Measurements from ENCODE around the gene UQCC5. TPM values are rescaled to one million over a fixed set of nuclear protein-coding genes. Genes with fewer than 3 reads are reported as not detected.

Gene UQCC5
- total RNA-seq, 1 donor from 2014 or later: 65.8 TPM

GRCh38 chr3:52509753-52510328 is 26.6 kb upstream of the UQCC5 start:
- no peak overlapping the region for H3K4me3 ChIP-seq
- H3K9me3 ChIP-seq (replicated peaks): no peaks in the 10 kb centered on the region
- peaks cover 4% of the 10 kb centered on the region for H3K36me3 ChIP-seq
- intact Hi-C loops (cut with micrococcal nuclease): no loop called here
- no peak for TF ChIP-seq CTCF (IDR thresholded peaks at IDR 0.05; ENCODE audit: borderline replicate concordance)
- no peaks in the 10 kb centered on the region for H3K27me3 ChIP-seq (ENCODE audit: low read depth)
- H3K27ac ChIP-seq (replicated peaks): no peak overlapping the region
- H3K4me1 ChIP-seq: no peaks in the 10 kb centered on the region
- DNase-seq: no peak

GRCh38 chr3:52511509-52511908 is 24.9 kb upstream of the UQCC5 start:
- no peak for TF ChIP-seq CTCF (IDR thresholded peaks at IDR 0.05; ENCODE audit: borderline replicate concordance)
- peaks cover 2% of the 10 kb centered on the region for H3K36me3 ChIP-seq
- H3K4me3 ChIP-seq: no peak overlapping the region
- no peak for DNase-seq
- H3K4me1 ChIP-seq: peaks cover 8% of the 10 kb centered on the region
- intact Hi-C loops (cut with micrococcal nuclease): no loop called here
- H3K27me3 ChIP-seq (ENCODE audit: low read depth): no peaks in the 10 kb centered on the region
- no peak overlapping the region for H3K27ac ChIP-seq (replicated peaks)
- no peaks in the 10 kb centered on the region for H3K9me3 ChIP-seq (replicated peaks)

- no peaks in the 10 kb centered on the region for H3K9me3 ChIP-seq (replicated peaks)
- H3K27ac ChIP-seq (replicated peaks): no peak overlapping the region
- no peak for TF ChIP-seq CTCF (IDR thresholded peaks at IDR 0.05; ENCODE audit: borderline replicate concordance)
- intact Hi-C loops (cut with micrococcal nuclease): no loop called here
- no peaks in the 10 kb centered on the region for H3K27me3 ChIP-seq (ENCODE audit: low read depth)
- DNase-seq: no peak
- no peak overlapping the region for H3K4me3 ChIP-seq
- peaks cover 8% of the 10 kb centered on the region for H3K4me1 ChIP-seq
- H3K36me3 ChIP-seq: no peaks in the 10 kb centered on the region
Observed at GRCh38 chr3:52512105-52512504, 24.3 kb upstream of the UQCC5 start.

GRCh38 chr3:52512727-52513126 is 23.7 kb upstream of the UQCC5 start:
- Histone ChIP-seq H3K4me3 (no peak overlapping the region), H3K4me1 (peaks cover 8% of the 10 kb centered on the region), H3K36me3 (no peaks in the 10 kb centered on the region), H3K9me3 (replicated peaks) (no peaks in the 10 kb centered on the region), H3K27me3 (ENCODE audit: low read depth) (no peaks in the 10 kb centered on the region), H3K27ac (replicated peaks) (no peak overlapping the region)
- no peak for TF ChIP-seq CTCF (IDR thresholded peaks at IDR 0.05; ENCODE audit: borderline replicate concordance)
- DNase-seq: no peak
- intact Hi-C loops (cut with micrococcal nuclease): no loop called here

DNA sequence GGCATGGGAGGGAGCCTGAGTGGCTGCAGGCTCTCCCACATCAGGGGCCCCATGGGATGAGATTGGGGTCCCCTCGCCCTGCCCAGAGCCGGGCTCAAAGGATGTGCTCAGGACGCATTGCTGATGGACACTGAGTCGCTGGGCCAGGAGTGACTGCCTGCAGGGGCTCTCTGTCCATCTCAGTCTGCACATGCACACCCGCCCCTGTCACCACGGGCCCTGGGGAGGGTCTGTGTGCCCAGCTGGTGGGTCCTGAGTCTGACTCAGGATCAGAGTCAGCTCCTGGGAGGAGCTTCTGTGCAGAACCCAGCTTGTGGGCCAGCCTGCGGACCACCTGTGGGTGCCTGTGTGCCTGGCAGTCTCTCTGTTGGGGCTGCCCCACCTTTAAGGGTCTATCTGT is 23.1 kb upstream of the UQCC5 start:
- no peak for DNase-seq
- no peak overlapping the region for H3K4me3 ChIP-seq
- TF ChIP-seq CTCF (IDR thresholded peaks at IDR 0.05; ENCODE audit: borderline replicate concordance): no peak
- no peak overlapping the region for H3K27ac ChIP-seq (replicated peaks)
- intact Hi-C loops (cut with micrococcal nuclease): no loop called here
- no peaks in the 10 kb centered on the region for H3K27me3 ChIP-seq (ENCODE audit: low read depth)
- no peaks in the 10 kb centered on the region for H3K36me3 ChIP-seq
- peaks cover 8% of the 10 kb centered on the region for H3K4me1 ChIP-seq
- no peaks in the 10 kb centered on the region for H3K9me3 ChIP-seq (replicated peaks)

Data from left ventricle myocardium inferior (tissue), 1 donor.